ENCODE data around the gene MC1R.

MC1R gene

DNA sequence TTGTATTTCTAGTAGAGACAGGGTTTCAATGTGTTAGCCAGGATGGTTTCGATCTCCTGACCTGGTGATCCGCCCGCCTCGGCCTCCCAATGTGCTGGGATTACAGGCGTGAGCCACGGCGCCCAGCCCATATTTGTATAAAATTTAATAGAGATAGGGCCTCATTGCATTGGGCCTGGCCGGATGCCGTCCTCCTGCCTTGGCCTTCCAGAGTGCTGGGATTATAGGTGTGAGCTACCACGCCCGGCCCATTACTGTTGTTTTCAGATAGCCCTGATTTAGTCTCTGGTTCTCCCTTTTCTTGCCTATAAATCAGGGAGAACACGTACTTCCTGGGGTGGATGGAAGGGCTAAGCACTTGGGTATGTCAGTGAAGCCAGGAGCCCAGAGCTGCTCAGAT is 33.4 kb downstream of the MC1R start:
- no peak overlapping the region for H3K4me3 ChIP-seq (ENCODE audit: low read length)
- DNase-seq (ENCODE audit: low read depth) = no peak
- TF ChIP-seq, protein P1, sequence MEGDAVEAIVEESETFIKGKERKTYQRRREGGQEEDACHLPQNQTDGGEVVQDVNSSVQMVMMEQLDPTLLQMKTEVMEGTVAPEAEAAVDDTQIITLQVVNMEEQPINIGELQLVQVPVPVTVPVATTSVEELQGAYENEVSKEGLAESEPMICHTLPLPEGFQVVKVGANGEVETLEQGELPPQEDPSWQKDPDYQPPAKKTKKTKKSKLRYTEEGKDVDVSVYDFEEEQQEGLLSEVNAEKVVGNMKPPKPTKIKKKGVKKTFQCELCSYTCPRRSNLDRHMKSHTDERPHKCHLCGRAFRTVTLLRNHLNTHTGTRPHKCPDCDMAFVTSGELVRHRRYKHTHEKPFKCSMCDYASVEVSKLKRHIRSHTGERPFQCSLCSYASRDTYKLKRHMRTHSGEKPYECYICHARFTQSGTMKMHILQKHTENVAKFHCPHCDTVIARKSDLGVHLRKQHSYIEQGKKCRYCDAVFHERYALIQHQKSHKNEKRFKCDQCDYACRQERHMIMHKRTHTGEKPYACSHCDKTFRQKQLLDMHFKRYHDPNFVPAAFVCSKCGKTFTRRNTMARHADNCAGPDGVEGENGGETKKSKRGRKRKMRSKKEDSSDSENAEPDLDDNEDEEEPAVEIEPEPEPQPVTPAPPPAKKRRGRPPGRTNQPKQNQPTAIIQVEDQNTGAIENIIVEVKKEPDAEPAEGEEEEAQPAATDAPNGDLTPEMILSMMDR (conservative IDR thresholded peaks at IDR 0.05; ENCODE audit: low read length) = no peak

DNA sequence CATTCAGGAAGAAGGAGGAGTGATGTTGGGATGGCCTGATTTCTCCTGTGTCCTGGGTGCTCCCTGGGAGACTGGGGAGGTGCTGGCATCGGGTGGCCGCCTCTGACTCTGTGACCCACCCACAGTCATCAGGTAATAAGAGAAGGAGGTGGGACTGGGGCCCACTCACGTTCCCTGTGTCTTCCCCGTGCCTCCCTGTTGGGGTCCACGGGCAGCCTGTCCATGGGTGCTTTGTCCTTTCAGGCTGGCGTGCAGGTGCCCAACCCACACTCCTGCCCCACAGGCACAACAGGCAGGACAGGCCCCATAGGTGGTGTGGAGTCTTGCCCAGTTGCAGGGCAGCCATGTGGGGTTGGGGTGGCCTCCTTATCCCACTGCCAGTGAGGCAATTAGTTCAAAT is 33.9 kb downstream of the MC1R start:
- TF ChIP-seq, protein P1 (conservative IDR thresholded peaks at IDR 0.05; ENCODE audit: low read length) = no peak
- no peak overlapping the region for H3K4me3 ChIP-seq (ENCODE audit: low read length)

DNA sequence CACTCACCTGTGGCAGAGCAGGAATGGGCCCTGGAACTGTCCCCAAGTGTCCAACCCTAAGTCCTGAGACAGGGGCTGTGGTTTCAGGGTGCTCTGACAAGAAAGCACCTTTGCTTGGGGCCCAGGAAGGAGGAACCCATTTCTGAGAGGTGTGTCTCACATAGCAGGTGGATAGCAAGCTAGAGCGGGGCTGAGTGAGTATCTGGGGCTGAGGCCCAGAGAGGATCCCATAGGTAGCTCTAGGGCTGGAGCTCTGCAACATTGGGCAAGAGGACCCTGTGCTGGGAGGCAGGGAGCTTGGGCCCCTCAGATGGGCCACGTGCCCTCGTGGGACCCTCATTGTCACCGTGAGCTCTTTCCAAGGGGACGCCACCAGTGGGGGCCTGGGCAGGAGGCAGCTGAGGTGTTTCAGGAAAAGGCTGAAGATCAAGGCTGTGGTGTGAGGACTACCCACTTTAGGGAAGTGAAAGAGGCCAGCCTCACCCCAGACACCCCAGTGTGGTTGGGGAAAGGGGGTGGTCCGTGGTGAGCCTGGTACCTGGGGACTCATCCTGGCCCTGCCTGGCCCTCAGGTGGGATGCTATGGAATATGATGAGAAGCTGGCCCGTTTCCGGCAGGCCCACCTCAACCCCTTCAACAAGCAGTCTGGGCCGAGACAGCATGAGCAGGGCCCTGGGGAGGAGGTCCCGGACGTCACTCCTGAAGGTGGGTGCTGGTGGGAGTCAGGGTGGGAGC is 35.2 kb downstream of the MC1R start:
- H3K4me3 ChIP-seq (ENCODE audit: low read length) = no peak overlapping the region
- no peak for DNase-seq (ENCODE audit: low read depth)
- TF ChIP-seq, protein P1 (conservative IDR thresholded peaks at IDR 0.05; ENCODE audit: low read length) = no peak

More for the DNA sequence above, 33.9 kb downstream of the MC1R start:
- no peak for DNase-seq (ENCODE audit: low read depth)

DNA sequence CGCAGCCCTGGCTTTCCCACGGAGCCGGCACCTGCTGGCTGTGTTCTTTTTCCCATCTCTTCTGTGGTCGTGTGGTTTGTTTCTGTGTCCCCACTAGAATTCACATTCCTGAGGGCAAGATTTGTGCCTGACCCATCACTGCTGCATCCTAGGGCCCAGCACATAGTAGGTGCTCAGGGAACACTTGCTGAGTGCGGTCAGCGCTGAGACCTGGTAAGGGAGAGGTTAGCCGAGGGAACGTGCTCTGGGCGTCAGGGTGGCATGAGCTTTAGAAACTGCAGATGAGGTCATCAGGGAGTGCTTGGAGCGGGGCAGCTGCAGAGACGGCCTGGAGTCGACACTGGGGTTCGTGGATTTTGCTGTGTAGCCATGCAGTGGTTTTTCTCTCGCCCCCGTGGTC is 35.8 kb downstream of the MC1R start:
- DNase-seq (ENCODE audit: low read depth) = no peak
- TF ChIP-seq, protein P1 (conservative IDR thresholded peaks at IDR 0.05; ENCODE audit: low read length) = no peak
- H3K4me3 ChIP-seq (ENCODE audit: low read length) = no peak overlapping the region

DNA sequence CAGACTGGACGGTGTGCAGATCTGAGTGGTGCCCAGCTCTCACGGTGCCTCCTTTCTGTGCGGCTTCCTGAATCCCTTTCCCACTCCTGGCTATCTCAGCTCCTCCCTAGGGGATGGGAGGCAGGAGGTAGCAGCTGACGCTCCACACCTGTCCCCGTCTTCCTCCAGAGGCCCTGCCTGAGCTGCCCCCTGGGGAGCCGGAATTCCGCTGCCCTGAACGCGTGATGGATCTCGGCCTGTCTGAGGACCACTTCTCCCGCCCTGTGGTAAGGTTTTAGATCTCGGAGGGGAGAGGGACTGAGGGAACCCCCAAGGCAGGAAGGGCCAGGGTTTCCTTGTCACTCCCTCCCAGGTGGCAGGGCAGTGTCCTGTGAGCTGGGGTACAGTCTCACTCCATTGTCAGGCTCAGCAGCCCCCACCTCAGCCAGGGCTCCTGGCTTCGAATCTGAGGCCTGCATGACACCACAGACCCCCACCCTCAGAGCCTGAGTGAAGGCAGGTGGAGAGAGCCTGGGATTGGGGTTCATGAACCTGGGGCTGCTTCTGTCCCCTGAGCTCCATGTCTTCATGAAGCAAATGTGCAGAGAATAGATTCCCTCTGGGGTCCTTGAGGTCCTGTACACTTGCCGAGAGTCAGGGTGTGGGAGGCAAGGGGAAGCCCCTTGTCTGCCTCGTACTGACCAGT is 36.5 kb downstream of the MC1R start:
- no peak for DNase-seq (ENCODE audit: low read depth)
- H3K4me3 ChIP-seq (ENCODE audit: low read length) = no peak overlapping the region
- TF ChIP-seq, protein P1 (conservative IDR thresholded peaks at IDR 0.05; ENCODE audit: low read length) = no peak

DNA sequence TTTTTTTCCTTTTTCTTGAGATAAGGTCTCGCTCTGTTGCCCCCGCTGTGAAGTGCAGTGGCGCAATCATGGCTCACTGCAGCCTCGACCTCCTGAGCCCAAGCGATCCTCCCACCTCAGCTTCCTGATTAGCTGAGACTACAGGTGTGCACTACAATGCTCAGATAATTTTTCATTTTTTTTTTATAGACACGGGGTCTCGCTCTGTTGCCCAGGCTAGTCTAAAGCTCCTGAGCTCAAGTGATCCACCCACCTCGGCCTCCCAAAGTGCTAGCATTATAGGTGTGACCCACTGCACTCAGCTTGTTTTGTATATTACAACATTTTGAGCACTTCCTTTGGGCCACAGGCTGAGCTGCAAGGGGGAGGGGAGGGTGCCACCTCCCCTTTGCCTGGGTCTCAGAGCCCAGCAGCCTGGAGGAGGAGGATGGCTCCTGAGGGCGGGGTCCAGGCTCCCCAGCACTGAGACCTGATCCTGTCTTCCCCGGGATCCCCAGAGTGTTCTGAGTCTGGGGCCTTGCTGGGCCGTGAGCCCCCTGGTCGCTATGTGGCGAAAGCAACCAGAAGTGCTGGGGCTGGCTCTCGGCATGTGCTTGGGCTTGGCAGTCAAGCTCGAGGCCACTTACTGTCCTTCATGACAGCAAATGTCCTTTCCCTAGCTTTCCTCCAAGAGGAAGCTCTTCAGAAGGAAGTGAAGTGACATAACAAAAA is 38.0 kb downstream of the MC1R start:
- no peak overlapping the region for H3K4me3 ChIP-seq (ENCODE audit: low read length)
- DNase-seq (ENCODE audit: low read depth) = no peak
- TF ChIP-seq, protein P1 (conservative IDR thresholded peaks at IDR 0.05; ENCODE audit: low read length) = no peak

All from AG10803 (cell line).